T-helper 2 cell treated with Interferon-gamma antibody and Interleukin-4, amounts not matched to agents 5 μg/mL and 100 μg/mL, for 36 hours (primary cell): ENCODE results near the gene FNDC10.
"Not testable (repeated sequence)": the region's sequence is repeated elsewhere in the genome, so short reads cannot be mapped to it uniquely, and the experiment has no call there.

Source experiments
- DNase-seq: peaks from one replicate; pipeline ENCODE4 v3.0.0; 2021; ENCODE audit warnings: low spot score
- H3K27ac Mint-ChIP-seq: one replicate; pipeline ENCODE4 v1.8.0; 2021; ENCODE audit warnings: mild to moderate bottlenecking, mixed read lengths
- H3K27me3 Mint-ChIP-seq: one replicate; pipeline ENCODE4 v1.8.0; 2021; ENCODE audit warnings: low read depth, mixed read lengths
- H3K36me3 Mint-ChIP-seq: one replicate; pipeline ENCODE4 v1.8.0; 2021; ENCODE audit warnings: low read depth, mixed read lengths
- H3K4me1 Mint-ChIP-seq: one replicate; pipeline ENCODE4 v1.8.0; 2021; ENCODE audit warnings: low read depth, mixed read lengths
- H3K4me3 Mint-ChIP-seq: one replicate; pipeline ENCODE4 v1.8.0; 2022; ENCODE audit warnings: mild to moderate bottlenecking, moderate library complexity, mixed read lengths
- H3K9me3 Mint-ChIP-seq: one replicate; pipeline ENCODE4 v1.8.0; 2021; ENCODE audit warnings: mixed read lengths

FNDC10 gene

DNA sequence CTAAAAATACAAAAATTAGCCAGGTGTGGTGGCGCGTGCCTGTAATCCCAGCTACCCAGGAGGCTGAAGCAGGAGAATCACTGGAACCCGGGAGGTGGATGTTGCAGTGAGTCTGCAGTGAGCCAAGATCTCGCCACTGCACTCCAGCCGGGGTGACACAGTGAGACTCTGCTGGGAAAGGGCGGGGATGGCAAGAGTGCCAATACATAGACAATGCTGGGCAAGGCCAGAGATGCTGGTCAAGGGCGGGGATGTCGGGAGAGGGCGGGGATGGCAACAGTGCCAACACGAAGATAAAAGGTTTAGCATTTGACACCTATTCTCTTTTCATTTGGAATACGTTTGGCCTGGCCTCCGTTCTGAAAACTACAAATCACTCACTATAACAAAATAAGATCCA is 36.2 kb downstream of the FNDC10 start:
- Mint-ChIP-seq H3K36me3 (peaks cover 36% of the 10 kb centered on the region), H3K27ac (no peak overlapping the region), H3K9me3 (no peaks in the 10 kb centered on the region), H3K4me1 (peaks cover 3% of the 10 kb centered on the region), H3K27me3 (no peaks in the 10 kb centered on the region), H3K4me3 (no peak overlapping the region)
- DNase-seq: no peak

- no peak overlapping the region for H3K4me3 Mint-ChIP-seq
- peaks cover 36% of the 10 kb centered on the region for H3K36me3 Mint-ChIP-seq
- H3K9me3 Mint-ChIP-seq: no peaks in the 10 kb centered on the region
- no peak overlapping the region for H3K27ac Mint-ChIP-seq
- no peak for DNase-seq
- H3K27me3 Mint-ChIP-seq: no peaks in the 10 kb centered on the region
- peaks cover 3% of the 10 kb centered on the region for H3K4me1 Mint-ChIP-seq
Measured at GRCh38 chr1:1562556-1563195, 37.3 kb downstream of the FNDC10 start.

- H3K9me3 Mint-ChIP-seq: no peaks in the 10 kb centered on the region
Measured at GRCh38 chr1:1561801-1562470, 38.0 kb downstream of the FNDC10 start.

GRCh38 chr1:1560178-1560577 is 39.8 kb downstream of the FNDC10 start:
- no peak for DNase-seq
- no peaks in the 10 kb centered on the region for H3K27me3 Mint-ChIP-seq
- no peak overlapping the region for H3K4me3 Mint-ChIP-seq
- peaks cover 24% of the 10 kb centered on the region for H3K36me3 Mint-ChIP-seq
- no peak overlapping the region for H3K27ac Mint-ChIP-seq
- no peaks in the 10 kb centered on the region for H3K4me1 Mint-ChIP-seq
- no peaks in the 10 kb centered on the region for H3K9me3 Mint-ChIP-seq

More at GRCh38 chr1:1561801-1562470, 38.0 kb downstream of the FNDC10 start:
- Mint-ChIP-seq H3K4me1 (peaks cover 1% of the 10 kb centered on the region), H3K4me3 (no peak overlapping the region), H3K27ac (no peak overlapping the region), H3K36me3 (peaks cover 30% of the 10 kb centered on the region), H3K27me3 (no peaks in the 10 kb centered on the region)
- DNase-seq: no peak

GRCh38 chr1:1559066-1559465 is 40.9 kb downstream of the FNDC10 start:
- H3K27ac Mint-ChIP-seq: no peak overlapping the region
- peaks cover 15% of the 10 kb centered on the region for H3K36me3 Mint-ChIP-seq
- no peaks in the 10 kb centered on the region for H3K27me3 Mint-ChIP-seq
- H3K4me1 Mint-ChIP-seq: no peaks in the 10 kb centered on the region
- H3K9me3 Mint-ChIP-seq: no peaks in the 10 kb centered on the region
- no peak overlapping the region for H3K4me3 Mint-ChIP-seq
- no peak for DNase-seq

DNA sequence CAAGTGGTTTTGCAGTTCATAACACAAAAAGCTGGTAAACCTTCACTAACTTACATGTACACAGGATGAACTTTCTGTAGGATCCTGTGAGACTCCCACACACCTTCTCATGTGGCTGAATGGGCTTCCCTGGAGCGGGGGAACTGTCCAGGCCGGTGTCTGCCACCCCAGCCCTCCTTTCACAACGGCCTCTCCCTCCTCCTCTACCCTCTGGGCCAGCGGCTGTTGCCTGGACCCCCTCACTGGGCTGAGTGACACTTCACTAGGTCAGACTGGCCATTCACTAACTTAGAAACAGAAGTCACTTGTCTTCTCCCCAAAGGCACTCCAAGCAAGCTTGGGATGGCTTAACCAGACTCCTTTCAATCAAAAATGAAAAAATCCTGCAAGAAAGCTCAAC is 41.3 kb downstream of the FNDC10 start:
- H3K4me1 Mint-ChIP-seq: no peaks in the 10 kb centered on the region
- H3K36me3 Mint-ChIP-seq: peaks cover 10% of the 10 kb centered on the region
- DNase-seq: no peak
- no peak overlapping the region for H3K27ac Mint-ChIP-seq
- H3K4me3 Mint-ChIP-seq: no peak overlapping the region
- no peaks in the 10 kb centered on the region for H3K9me3 Mint-ChIP-seq
- H3K27me3 Mint-ChIP-seq: no peaks in the 10 kb centered on the region

DNA sequence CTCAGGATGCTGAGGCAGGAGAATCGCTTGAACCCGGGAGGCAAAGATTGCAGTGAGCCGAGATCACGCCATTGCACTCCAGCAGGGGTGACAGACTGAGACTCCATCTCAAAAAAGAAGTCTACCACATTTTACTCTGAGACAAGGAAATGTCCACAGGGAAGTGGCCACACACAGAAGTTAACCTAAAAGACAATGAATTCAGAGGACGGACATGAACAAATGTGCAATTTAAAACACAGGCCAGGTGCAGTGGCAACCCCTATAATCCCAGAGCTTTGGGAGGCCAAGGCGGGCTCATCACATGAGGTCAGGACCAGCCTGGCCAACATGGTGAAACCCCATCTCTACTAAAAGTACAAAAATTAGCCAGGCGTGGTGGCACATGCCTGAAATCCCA is 42.2 kb downstream of the FNDC10 start:
- not testable (repeated sequence) for H3K27me3 Mint-ChIP-seq, H3K36me3 Mint-ChIP-seq, H3K4me1 Mint-ChIP-seq, H3K9me3 Mint-ChIP-seq, DNase-seq, H3K27ac Mint-ChIP-seq, H3K4me3 Mint-ChIP-seq

DNA sequence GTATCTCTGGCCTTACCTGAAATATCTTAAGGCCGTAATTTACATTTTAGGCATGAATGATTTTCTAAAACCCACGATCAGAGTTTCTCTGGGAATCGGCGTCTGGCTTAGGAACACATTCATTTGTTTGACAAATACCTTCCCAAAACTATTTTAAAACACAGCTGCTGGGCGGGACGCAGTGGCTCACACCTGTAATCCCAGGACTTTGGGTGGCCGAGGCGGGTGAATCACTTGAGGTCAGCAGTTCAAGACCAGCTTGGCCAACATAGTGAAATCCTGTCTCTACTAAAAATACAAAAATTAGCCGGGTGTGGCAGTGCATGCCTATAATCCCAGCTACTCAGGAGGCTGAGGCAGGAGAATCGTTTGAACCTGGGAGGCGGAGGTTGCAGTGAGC is 43.0 kb downstream of the FNDC10 start:
- H3K9me3 Mint-ChIP-seq, DNase-seq, H3K36me3 Mint-ChIP-seq, H3K4me1 Mint-ChIP-seq, H3K27ac Mint-ChIP-seq, H3K27me3 Mint-ChIP-seq, H3K4me3 Mint-ChIP-seq: not testable (repeated sequence)

GRCh38 chr1:1556505-1556904 is 43.4 kb downstream of the FNDC10 start:
- H3K36me3 Mint-ChIP-seq: peaks cover 1% of the 10 kb centered on the region
- H3K4me1 Mint-ChIP-seq: no peaks in the 10 kb centered on the region
- DNase-seq: no peak
- no peaks in the 10 kb centered on the region for H3K27me3 Mint-ChIP-seq
- H3K9me3 Mint-ChIP-seq: no peaks in the 10 kb centered on the region
- H3K4me3 Mint-ChIP-seq: no peak overlapping the region
- H3K27ac Mint-ChIP-seq: no peak overlapping the region

DNA sequence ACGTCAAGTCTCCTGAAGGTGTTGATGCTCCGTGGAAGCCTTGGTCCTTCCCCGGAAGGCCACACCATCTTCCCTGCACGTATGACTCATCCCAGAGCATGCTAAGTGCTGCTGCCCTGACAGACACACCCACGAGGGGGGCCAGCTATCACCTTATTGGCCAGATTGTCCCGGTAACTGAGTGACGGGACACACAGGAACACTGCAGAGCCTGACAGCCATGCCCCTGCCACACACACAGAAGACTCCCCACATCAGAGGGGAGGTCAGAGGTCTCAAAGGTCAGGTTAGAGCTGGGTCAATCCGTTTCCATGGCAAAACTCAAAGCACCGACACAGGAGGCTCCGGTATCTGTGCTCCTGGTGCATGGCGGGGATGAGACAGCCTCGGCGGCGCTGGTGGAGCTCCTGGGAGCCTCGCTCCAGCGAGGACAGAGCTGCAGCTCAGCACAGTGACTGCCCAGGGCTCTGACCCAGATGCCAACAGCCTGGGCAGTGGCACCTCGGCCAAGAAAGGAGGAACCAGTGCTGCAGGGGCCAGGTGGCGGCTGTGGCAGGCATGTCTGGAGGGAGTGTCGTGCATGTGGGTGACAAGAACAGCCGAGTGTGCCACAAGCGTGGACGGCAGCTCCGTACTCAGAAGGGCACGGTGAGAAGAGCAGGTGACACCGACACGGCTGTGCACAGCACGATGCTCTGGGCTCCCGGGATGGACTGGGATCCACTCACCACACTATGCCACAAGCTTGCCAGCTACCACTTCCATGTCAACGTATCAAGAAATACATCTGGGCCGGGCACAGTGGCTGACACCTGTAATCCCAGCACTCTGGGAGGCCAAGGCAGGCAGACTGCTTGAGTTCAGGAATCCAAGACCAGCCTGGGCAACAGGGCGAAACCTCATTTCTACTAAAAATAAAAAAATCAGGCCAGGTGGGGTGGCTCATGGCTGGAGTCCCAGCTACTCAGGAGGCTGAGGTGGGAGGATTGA is 44.7 kb downstream of the FNDC10 start:
- Mint-ChIP-seq H3K4me1 (no peaks in the 10 kb centered on the region), H3K27ac (no peak overlapping the region), H3K36me3 (no peaks in the 10 kb centered on the region), H3K4me3 (no peak overlapping the region), H3K9me3 (no peaks in the 10 kb centered on the region), H3K27me3 (no peaks in the 10 kb centered on the region)
- no peak for DNase-seq

DNA sequence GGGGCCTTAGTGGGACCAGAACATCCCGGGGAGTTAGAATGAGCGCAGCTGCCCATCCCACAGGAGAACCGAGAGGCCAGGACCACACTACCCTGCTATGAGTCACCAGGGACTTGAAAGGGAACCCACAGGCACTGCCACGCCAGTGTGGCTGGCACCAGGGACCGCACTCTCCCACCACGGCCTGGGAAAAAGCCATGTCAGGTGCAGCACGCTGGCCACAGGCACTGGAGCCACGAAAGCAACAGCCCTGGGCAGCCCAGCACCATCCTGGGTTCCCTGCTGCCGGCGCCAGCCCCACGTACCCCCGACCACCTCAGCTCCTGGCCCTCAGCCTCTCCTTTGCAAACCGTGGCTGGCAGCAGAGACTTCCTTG is 45.4 kb downstream of the FNDC10 start:
- no peak overlapping the region for H3K4me3 Mint-ChIP-seq
- no peaks in the 10 kb centered on the region for H3K9me3 Mint-ChIP-seq
- no peaks in the 10 kb centered on the region for H3K27me3 Mint-ChIP-seq
- H3K27ac Mint-ChIP-seq: no peak overlapping the region
- DNase-seq: no peak
- H3K4me1 Mint-ChIP-seq: no peaks in the 10 kb centered on the region
- no peaks in the 10 kb centered on the region for H3K36me3 Mint-ChIP-seq

DNA sequence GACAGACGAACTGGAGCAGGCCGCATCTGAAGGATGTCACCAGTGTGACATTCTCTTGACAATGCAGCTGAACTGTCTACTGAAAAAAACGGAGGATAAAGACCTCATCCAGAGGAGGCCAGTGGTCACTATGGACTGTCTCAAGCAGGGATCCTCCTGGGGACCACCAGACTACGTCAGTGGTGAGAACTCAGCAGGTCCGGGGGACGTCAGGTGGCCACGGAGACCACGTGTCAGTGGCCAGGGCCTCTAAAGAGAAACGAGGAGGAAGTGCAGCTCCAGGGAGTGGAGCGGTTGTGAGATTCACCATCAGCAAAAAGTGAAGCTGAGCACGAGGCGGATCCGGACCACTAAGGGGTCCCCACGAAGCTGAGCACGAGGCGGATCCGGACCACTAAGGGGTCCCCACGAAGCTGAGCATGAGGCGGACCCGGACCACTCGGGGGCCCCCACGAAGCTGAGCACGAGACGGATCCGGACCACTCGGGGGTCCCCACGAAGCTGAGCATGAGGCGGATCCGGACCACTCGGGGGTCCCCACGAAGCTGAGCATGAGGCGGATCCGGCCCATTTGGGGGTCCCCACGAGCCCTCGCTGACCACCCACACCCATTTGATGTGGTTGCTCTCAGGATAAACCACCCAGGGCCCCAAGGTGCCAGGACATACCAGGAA is 46.0 kb downstream of the FNDC10 start:
- no peak for DNase-seq
- Mint-ChIP-seq H3K36me3 (no peaks in the 10 kb centered on the region), H3K4me3 (no peak overlapping the region), H3K27me3 (no peaks in the 10 kb centered on the region), H3K4me1 (no peaks in the 10 kb centered on the region), H3K9me3 (no peaks in the 10 kb centered on the region), H3K27ac (no peak overlapping the region)

DNA sequence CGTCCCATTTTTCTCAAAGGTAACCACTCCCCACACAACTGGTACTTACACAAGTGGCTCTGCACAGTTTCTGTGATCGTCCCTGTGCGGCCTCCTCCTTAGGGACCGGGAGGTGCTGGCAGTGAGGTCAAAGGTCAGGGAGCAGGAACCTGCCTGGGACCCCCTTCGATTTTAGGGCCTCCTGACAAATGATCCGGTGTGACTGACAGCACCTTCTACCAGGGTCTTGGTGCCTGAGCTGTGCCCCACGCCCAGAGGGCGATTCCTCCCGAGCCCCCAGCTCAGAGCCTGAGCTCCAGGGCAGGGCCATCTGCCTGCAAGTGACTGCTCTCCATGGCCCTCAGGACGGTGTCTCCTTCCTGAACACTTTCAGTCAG is 47.7 kb downstream of the FNDC10 start:
- H3K9me3 Mint-ChIP-seq: no peaks in the 10 kb centered on the region
- H3K4me1 Mint-ChIP-seq: no peaks in the 10 kb centered on the region
- peaks cover 2% of the 10 kb centered on the region for H3K36me3 Mint-ChIP-seq
- H3K4me3 Mint-ChIP-seq: no peak overlapping the region
- H3K27ac Mint-ChIP-seq: no peak overlapping the region
- no peaks in the 10 kb centered on the region for H3K27me3 Mint-ChIP-seq
- DNase-seq: no peak
